GM12891 (cell line): ENCODE measurements around the gene AQP5.

ENCODE experiments used
- PAX5 ChIP-seq: IDR thresholded peaks from 2 replicates; pipeline ENCODE4 v1.6.1; 2011; ENCODE audit warnings: low read length, moderate library complexity, mild to moderate bottlenecking; ENCODE audit not compliant: insufficient read depth, severe bottlenecking
- POLR2A ChIP-seq: IDR thresholded peaks from 2 replicates; pipeline ENCODE4 v1.6.1; 2011; ENCODE audit warnings: low read depth, low read length, control low read depth
- POLR2AphosphoS5 ChIP-seq: IDR thresholded peaks from 2 replicates; pipeline ENCODE4 v1.6.1; 2011; ENCODE audit warnings: low read depth, low read length, control low read depth
- POU2F2 ChIP-seq: IDR thresholded peaks from 2 replicates; pipeline ENCODE4 v1.6.1; 2011; ENCODE audit warnings: low read depth, mild to moderate bottlenecking, control low read depth, low read length, moderate library complexity
- SPI1 ChIP-seq: IDR thresholded peaks from 2 replicates; pipeline ENCODE4 v1.6.1; 2011; ENCODE audit warnings: low read depth, low read length, control low read depth
- TAF1 ChIP-seq: IDR thresholded peaks from 2 replicates; pipeline ENCODE4 v1.6.1; 2011; ENCODE audit warnings: low read depth, low read length, control low read depth

- TF ChIP-seq POLR2AphosphoS5: no peak
- TF ChIP-seq TAF1: no peak
- no peak for TF ChIP-seq POLR2A
- TF ChIP-seq SPI1: no peak
- TF ChIP-seq PAX5: no peak
- no peak for TF ChIP-seq POU2F2
Observed at GRCh38 chr12:49960474-49961110, 1.1 kb upstream of the AQP5 start.
